GM23338 (cell line): ENCODE results near the gene DPY19L3. TPM values are rescaled to one million over a fixed set of nuclear protein-coding genes. Genes with fewer than 3 reads are reported as not detected.

Experiments used
- ATAC-seq: fragments of 200-7000 bp; cut with Tn5 transposase; 3 replicates; pipeline ENCODE4 v1.9.1; 2020
- DNase-seq: peaks from one replicate; pipeline ENCODE4 v3.0.0-alpha.2; 2015; ENCODE audit warnings: low spot score
- H2AFZ ChIP-seq: fragments of 200-600 bp; sonication (generic); 2 replicates; pipeline ENCODE4 v1.8.0; 2016; ENCODE audit warnings: antibody characterized with exemption, mild to moderate bottlenecking, moderate library complexity
- H3F3A ChIP-seq: fragments of 200-600 bp; sonication (generic); replicated peaks from 2 replicates; pipeline ENCODE4 v1.8.0; 2017; ENCODE audit warnings: antibody characterized with exemption, mixed run types, low read depth
- H3K27ac ChIP-seq: fragments of 200-600 bp; sonication (generic); 2 replicates; pipeline ENCODE4 v1.6.1; 2016; ENCODE audit warnings: low read depth
- H3K27me3 ChIP-seq: fragments of 200-600 bp; sonication (generic); 2 replicates; pipeline ENCODE4 v1.8.0; 2016; ENCODE audit warnings: mild to moderate bottlenecking, mixed run types, moderate library complexity; ENCODE audit not compliant: insufficient read depth
- H3K36me3 ChIP-seq: fragments of 200-600 bp; sonication (generic); 2 replicates; pipeline ENCODE4 v1.8.0; 2016; ENCODE audit warnings: mild to moderate bottlenecking; ENCODE audit not compliant: insufficient read depth
- H3K4me1 ChIP-seq: fragments of 200-600 bp; sonication (generic); 2 replicates; pipeline ENCODE4 v1.8.0; 2016; ENCODE audit warnings: mild to moderate bottlenecking, moderate library complexity; ENCODE audit not compliant: insufficient read depth
- H3K4me2 ChIP-seq: fragments of 200-600 bp; sonication (generic); 2 replicates; pipeline ENCODE4 v1.7.1; 2017; ENCODE audit warnings: mixed run types
- H3K4me3 ChIP-seq: fragments of 200-600 bp; sonication (generic); 2 replicates; pipeline ENCODE4 v1.6.1; 2016; ENCODE audit warnings: mixed run types
- H3K79me2 ChIP-seq: fragments of 200-600 bp; sonication (generic); replicated peaks from 2 replicates; pipeline ENCODE4 v1.8.0; 2017; ENCODE audit warnings: mild to moderate bottlenecking; ENCODE audit not compliant: insufficient read depth
- H3K9me2 ChIP-seq: fragments of 200-600 bp; sonication (generic); 2 replicates; pipeline ENCODE4 v1.8.0; 2017; ENCODE audit not compliant: insufficient read depth
- H4K20me1 ChIP-seq: fragments of 200-600 bp; sonication (generic); replicated peaks from 2 replicates; pipeline ENCODE4 v1.8.0; 2017; ENCODE audit warnings: mild to moderate bottlenecking; ENCODE audit not compliant: insufficient read depth
- H3K27ac Mint-ChIP-seq: 2 replicates; pipeline ENCODE4 v1.8.0; 2020; ENCODE audit warnings: inconsistent platforms, mild to moderate bottlenecking, moderate library complexity, mixed read lengths
- H3K27me3 Mint-ChIP-seq: 3 replicates; pipeline ENCODE4 v1.8.0; 2022; ENCODE audit warnings: low read depth, mild to moderate bottlenecking, moderate library complexity, mixed read lengths, inconsistent platforms; ENCODE audit not compliant: insufficient read depth, poor library complexity
- H3K36me3 Mint-ChIP-seq: 3 replicates; pipeline ENCODE4 v1.8.0; 2021; ENCODE audit warnings: low read depth, mild to moderate bottlenecking, inconsistent platforms, moderate library complexity, mixed read lengths
- H3K4me1 Mint-ChIP-seq: 3 replicates; pipeline ENCODE4 v1.8.0; 2020; ENCODE audit warnings: mild to moderate bottlenecking, inconsistent platforms, mixed read lengths
- H3K4me3 Mint-ChIP-seq: 3 replicates; pipeline ENCODE4 v1.8.0; 2021; ENCODE audit warnings: moderate library complexity, mild to moderate bottlenecking, inconsistent platforms, mixed read lengths
- H3K9me3 Mint-ChIP-seq: 3 replicates; pipeline ENCODE4 v1.8.0; 2020; ENCODE audit warnings: moderate library complexity, mild to moderate bottlenecking, inconsistent platforms, mixed read lengths
- CREB1 ChIP-seq: fragments of 250-450 bp; sonication (Bioruptor Pico); IDR thresholded peaks from 2 replicates; pipeline ENCODE4 v1.5.0; 2020; ENCODE audit warnings: low read depth, mild to moderate bottlenecking, moderate library complexity
- EZH2 ChIP-seq: fragments of 200-600 bp; sonication (generic); IDR thresholded peaks from one replicate; pipeline ENCODE4 v1.8.0; 2017; ENCODE audit warnings: antibody characterized with exemption, mild to moderate bottlenecking, low read depth; ENCODE audit not compliant: unreplicated experiment
- EZH2phosphoT487 ChIP-seq: fragments of 200-600 bp; sonication (generic); IDR thresholded peaks from one replicate; pipeline ENCODE4 v1.8.1; 2018; ENCODE audit warnings: antibody characterized with exemption; ENCODE audit not compliant: unreplicated experiment
- JUNB ChIP-seq: IDR thresholded peaks from one replicate; pipeline ENCODE4 v1.6.1; 2016; ENCODE audit warnings: antibody characterized with exemption; ENCODE audit not compliant: unreplicated experiment
- NANOG ChIP-seq: IDR thresholded peaks from 2 replicates; pipeline ENCODE4 v1.6.1; 2016; ENCODE audit warnings: antibody characterized with exemption, borderline replicate concordance
- POLR2AphosphoS5 ChIP-seq: IDR thresholded peaks from 2 replicates; pipeline ENCODE4 v1.6.1; 2016; ENCODE audit warnings: antibody characterized with exemption, low read depth
- REST ChIP-seq: IDR thresholded peaks from one replicate; pipeline ENCODE4 v1.6.1; 2018; ENCODE audit warnings: antibody characterized with exemption; ENCODE audit not compliant: unreplicated experiment
- STAT1 ChIP-seq: IDR thresholded peaks from one replicate; pipeline ENCODE4 v1.6.1; 2016; ENCODE audit warnings: antibody characterized with exemption; ENCODE audit not compliant: unreplicated experiment
- ZNF114 ChIP-seq: fragments of 250-450 bp; sonication (Bioruptor Pico); IDR thresholded peaks from 2 replicates; pipeline ENCODE4 v1.5.0; 2020; ENCODE audit warnings: mild to moderate bottlenecking, moderate library complexity
- ZNF331 ChIP-seq: fragments of 250-450 bp; sonication (Bioruptor Pico); IDR thresholded peaks from 2 replicates; pipeline ENCODE4 v1.5.0; 2020; ENCODE audit warnings: low read depth, mild to moderate bottlenecking, moderate library complexity
- polyA plus RNA-seq: library from polyadenylated mRNA; unstranded; fragments of >200 nt; fragmentation: Nextera tagmentation; extraction: Ambion mirVana; gene quantifications from 2 replicates; pipeline ENCODE4 v1.2.1, GENCODE V29; 2016
- total RNA-seq: library from RNA; depleted of rRNA; stranded (reverse); fragments of >200 nt; shearing (Covaris generic); gene quantifications from 2 replicates; pipeline ENCODE4 v1.2.3, GENCODE V29; 2014
- TF ChIP-seq, protein P1 (sequence below): fragments of 250-450 bp; sonication (Bioruptor Pico); IDR thresholded peaks from 2 replicates; pipeline ENCODE4 v1.5.0; 2020; ENCODE audit warnings: mild to moderate bottlenecking, moderate library complexity
- TF ChIP-seq, protein P2 (sequence below), 2 experiments: fragments of 200-600 bp in 1 of 2; sonication (generic) in 1 of 2; conservative IDR thresholded peaks; 2 replicates each; pipeline versions ENCODE4 v1.5.1 to v1.6.1; 2016 to 2017; ENCODE audit warnings: antibody characterized with exemption in 2 of 2, low read depth in 2 of 2, mild to moderate bottlenecking in 2 of 2, moderate library complexity in 1 of 2
- TF ChIP-seq, protein P3 (sequence below): IDR thresholded peaks from 2 replicates; pipeline ENCODE4 v1.6.1; 2016; ENCODE audit warnings: antibody characterized with exemption

Gene DPY19L3
- total and polyA plus RNA-seq, 2 experiments from 2014 or later: 13.5 to 46.6 TPM

GRCh38 chr19:32459204-32459865, 53.8 kb downstream of the DPY19L3 start:
- Mint-ChIP-seq H3K27ac (no peak overlapping the region), H3K4me3 (no peak overlapping the region), H3K9me3 (no peaks in the 10 kb centered on the region), H3K27me3 (no peaks in the 10 kb centered on the region), H3K36me3 (peaks cover 40% of the 10 kb centered on the region; the same call in 2 of the 3 replicates), H3K4me1 (no peaks in the 10 kb centered on the region)
- no peaks in the 10 kb centered on the region for H3K79me2 ChIP-seq
- H3F3A ChIP-seq: no peaks in the 10 kb centered on the region
- H3K9me2 ChIP-seq: no peaks in the 10 kb centered on the region
- no peak overlapping the region for H2AFZ ChIP-seq
- no peak overlapping the region for H3K4me2 ChIP-seq
- 0 out of 2 replicates have a peak, but pooled peaks cover 3% of the 10 kb centered on the region for H4K20me1 ChIP-seq
- H3K27ac ChIP-seq: no peak overlapping the region
- H3K4me3 ChIP-seq: no peak overlapping the region
- peaks cover 29% of the 10 kb centered on the region for H3K36me3 ChIP-seq
- no peaks in the 10 kb centered on the region for H3K27me3 ChIP-seq
- DNase-seq (no peak), ATAC-seq (no peak)
- no peaks in the 10 kb centered on the region for H3K4me1 ChIP-seq
- TF ChIP-seq CREB1 (no peak), NANOG (no peak), EZH2phosphoT487 (no peak), ZNF331 (CRISPR knock-in tag) (no peak), POLR2AphosphoS5 (no peak), JUNB (no peak), ZNF114 (no peak), EZH2 (no peak), STAT1 (no peak), REST (no peak)
- TF ChIP-seq, protein P1, sequence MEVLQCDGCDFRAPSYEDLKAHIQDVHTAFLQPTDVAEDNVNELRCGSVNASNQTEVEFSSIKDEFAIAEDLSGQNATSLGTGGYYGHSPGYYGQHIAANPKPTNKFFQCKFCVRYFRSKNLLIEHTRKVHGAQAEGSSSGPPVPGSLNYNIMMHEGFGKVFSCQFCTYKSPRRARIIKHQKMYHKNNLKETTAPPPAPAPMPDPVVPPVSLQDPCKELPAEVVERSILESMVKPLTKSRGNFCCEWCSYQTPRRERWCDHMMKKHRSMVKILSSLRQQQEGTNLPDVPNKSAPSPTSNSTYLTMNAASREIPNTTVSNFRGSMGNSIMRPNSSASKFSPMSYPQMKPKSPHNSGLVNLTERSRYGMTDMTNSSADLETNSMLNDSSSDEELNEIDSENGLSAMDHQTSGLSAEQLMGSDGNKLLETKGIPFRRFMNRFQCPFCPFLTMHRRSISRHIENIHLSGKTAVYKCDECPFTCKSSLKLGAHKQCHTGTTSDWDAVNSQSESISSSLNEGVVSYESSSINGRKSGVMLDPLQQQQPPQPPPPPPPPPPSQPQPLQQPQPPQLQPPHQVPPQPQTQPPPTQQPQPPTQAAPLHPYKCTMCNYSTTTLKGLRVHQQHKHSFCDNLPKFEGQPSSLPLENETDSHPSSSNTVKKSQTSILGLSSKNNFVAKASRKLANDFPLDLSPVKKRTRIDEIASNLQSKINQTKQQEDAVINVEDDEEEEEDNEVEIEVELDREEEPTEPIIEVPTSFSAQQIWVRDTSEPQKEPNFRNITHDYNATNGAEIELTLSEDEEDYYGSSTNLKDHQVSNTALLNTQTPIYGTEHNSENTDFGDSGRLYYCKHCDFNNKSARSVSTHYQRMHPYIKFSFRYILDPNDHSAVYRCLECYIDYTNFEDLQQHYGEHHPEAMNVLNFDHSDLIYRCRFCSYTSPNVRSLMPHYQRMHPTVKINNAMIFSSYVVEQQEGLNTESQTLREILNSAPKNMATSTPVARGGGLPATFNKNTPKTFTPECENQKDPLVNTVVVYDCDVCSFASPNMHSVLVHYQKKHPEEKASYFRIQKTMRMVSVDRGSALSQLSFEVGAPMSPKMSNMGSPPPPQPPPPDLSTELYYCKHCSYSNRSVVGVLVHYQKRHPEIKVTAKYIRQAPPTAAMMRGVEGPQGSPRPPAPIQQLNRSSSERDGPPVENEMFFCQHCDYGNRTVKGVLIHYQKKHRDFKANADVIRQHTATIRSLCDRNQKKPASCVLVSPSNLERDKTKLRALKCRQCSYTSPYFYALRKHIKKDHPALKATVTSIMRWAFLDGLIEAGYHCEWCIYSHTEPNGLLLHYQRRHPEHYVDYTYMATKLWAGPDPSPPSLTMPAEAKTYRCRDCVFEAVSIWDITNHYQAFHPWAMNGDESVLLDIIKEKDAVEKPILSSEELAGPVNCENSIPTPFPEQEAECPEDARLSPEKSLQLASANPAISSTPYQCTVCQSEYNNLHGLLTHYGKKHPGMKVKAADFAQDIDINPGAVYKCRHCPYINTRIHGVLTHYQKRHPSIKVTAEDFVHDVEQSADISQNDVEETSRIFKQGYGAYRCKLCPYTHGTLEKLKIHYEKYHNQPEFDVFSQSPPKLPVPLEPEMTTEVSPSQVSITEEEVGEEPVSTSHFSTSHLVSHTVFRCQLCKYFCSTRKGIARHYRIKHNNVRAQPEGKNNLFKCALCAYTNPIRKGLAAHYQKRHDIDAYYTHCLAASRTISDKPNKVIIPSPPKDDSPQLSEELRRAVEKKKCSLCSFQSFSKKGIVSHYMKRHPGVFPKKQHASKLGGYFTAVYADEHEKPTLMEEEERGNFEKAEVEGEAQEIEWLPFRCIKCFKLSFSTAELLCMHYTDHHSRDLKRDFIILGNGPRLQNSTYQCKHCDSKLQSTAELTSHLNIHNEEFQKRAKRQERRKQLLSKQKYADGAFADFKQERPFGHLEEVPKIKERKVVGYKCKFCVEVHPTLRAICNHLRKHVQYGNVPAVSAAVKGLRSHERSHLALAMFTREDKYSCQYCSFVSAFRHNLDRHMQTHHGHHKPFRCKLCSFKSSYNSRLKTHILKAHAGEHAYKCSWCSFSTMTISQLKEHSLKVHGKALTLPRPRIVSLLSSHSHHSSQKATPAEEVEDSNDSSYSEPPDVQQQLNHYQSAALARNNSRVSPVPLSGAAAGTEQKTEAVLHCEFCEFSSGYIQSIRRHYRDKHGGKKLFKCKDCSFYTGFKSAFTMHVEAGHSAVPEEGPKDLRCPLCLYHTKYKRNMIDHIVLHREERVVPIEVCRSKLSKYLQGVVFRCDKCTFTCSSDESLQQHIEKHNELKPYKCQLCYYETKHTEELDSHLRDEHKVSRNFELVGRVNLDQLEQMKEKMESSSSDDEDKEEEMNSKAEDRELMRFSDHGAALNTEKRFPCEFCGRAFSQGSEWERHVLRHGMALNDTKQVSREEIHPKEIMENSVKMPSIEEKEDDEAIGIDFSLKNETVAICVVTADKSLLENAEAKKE (CRISPR knock-in tag): no peak
- TF ChIP-seq, protein P2, sequence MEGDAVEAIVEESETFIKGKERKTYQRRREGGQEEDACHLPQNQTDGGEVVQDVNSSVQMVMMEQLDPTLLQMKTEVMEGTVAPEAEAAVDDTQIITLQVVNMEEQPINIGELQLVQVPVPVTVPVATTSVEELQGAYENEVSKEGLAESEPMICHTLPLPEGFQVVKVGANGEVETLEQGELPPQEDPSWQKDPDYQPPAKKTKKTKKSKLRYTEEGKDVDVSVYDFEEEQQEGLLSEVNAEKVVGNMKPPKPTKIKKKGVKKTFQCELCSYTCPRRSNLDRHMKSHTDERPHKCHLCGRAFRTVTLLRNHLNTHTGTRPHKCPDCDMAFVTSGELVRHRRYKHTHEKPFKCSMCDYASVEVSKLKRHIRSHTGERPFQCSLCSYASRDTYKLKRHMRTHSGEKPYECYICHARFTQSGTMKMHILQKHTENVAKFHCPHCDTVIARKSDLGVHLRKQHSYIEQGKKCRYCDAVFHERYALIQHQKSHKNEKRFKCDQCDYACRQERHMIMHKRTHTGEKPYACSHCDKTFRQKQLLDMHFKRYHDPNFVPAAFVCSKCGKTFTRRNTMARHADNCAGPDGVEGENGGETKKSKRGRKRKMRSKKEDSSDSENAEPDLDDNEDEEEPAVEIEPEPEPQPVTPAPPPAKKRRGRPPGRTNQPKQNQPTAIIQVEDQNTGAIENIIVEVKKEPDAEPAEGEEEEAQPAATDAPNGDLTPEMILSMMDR (conservative IDR thresholded peaks at IDR 0.05; ENCODE audit: low read depth in 2 of 2): no peak
- TF ChIP-seq, protein P3, sequence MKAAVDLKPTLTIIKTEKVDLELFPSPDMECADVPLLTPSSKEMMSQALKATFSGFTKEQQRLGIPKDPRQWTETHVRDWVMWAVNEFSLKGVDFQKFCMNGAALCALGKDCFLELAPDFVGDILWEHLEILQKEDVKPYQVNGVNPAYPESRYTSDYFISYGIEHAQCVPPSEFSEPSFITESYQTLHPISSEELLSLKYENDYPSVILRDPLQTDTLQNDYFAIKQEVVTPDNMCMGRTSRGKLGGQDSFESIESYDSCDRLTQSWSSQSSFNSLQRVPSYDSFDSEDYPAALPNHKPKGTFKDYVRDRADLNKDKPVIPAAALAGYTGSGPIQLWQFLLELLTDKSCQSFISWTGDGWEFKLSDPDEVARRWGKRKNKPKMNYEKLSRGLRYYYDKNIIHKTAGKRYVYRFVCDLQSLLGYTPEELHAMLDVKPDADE: no peak
